Mononuclear cell (primary cell): Measurements from ENCODE around the gene ANKRD60. TPM values are rescaled to one million over a fixed set of nuclear protein-coding genes. Genes with fewer than 3 reads are reported as not detected.

ENCODE experiments used
- H3K27me3 ChIP-seq: 2 replicates; pipeline ENCODE4 v1.6.0; 2011; ENCODE audit warnings: low read length, control low read depth; ENCODE audit not compliant: insufficient read depth
- H3K4me1 ChIP-seq: 2 replicates; pipeline ENCODE4 v1.5.1; 2011; ENCODE audit warnings: mild to moderate bottlenecking, low read length, control low read depth; ENCODE audit not compliant: insufficient read depth
- H3K4me3 ChIP-seq: 2 replicates; pipeline ENCODE4 v1.5.1; 2011; ENCODE audit warnings: mild to moderate bottlenecking, low read length, moderate library complexity
- H3K9me3 ChIP-seq: 2 replicates; pipeline ENCODE4 v1.5.1; 2011; ENCODE audit warnings: low read depth, mild to moderate bottlenecking, control low read depth, low read length
- total RNA-seq: library from RNA; depleted of rRNA; stranded (reverse); fragments of >200 nt; gene quantifications from one replicate; pipeline ENCODE4 v1.2.3, GENCODE V29; 2012

ANKRD60 gene
- total RNA-seq, 1 donor: not detected

DNA sequence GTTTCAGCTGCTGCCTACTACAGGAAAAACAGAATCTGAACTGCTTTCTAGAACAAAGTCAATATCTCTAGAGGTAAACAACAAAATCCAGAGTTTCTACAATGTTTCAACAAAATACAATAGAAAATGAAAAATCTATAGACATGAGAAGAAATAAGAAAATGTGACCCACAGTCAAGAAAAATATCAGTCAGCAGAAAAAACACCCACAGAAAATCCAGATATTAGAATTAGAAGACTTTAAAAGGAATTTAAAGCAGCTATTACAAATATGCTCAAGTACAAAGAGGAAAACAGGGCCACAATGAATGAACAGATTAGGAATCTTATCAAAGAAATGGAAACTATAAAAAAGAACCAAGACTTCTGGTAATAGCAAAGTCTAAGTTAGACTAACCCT lies 26.4 kb upstream of the ANKRD60 start:
- Histone ChIP-seq H3K4me1 (peaks cover 5% of the 10 kb centered on the region), H3K27me3 (no peaks in the 10 kb centered on the region), H3K4me3 (no peak overlapping the region), H3K9me3 (no peaks in the 10 kb centered on the region)

DNA sequence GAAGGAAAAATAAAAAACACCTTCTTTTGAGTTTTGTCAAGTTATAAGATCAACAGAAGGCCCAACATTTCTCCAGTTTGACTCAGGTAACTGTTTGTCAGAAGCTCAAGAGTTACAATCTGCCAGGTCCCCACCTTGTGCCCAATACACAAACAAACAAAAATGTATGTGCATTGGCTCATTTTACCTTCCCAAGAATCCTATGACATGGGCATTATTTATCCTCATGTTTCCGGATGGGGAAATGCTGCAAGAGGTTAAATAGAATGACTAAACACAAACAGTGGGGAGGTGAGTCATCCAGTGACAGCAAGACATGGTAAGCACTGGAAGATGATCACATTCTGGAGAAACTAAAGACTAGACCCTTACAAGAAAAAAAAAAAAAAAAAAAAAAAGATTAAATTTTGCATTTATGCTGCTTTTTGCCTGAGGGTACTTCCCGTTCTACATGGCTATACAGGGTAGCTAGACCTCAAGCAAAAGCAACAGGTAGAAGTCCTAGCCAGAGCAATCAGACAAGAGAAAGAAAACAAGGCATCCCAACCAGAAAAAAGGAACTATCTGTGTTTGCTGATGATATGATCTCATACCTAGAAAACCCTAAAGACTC lies 23.6 kb upstream of the ANKRD60 start:
- Histone ChIP-seq H3K4me1 (peaks cover 5% of the 10 kb centered on the region), H3K9me3 (no peaks in the 10 kb centered on the region), H3K4me3 (no peak overlapping the region), H3K27me3 (no peaks in the 10 kb centered on the region)

DNA sequence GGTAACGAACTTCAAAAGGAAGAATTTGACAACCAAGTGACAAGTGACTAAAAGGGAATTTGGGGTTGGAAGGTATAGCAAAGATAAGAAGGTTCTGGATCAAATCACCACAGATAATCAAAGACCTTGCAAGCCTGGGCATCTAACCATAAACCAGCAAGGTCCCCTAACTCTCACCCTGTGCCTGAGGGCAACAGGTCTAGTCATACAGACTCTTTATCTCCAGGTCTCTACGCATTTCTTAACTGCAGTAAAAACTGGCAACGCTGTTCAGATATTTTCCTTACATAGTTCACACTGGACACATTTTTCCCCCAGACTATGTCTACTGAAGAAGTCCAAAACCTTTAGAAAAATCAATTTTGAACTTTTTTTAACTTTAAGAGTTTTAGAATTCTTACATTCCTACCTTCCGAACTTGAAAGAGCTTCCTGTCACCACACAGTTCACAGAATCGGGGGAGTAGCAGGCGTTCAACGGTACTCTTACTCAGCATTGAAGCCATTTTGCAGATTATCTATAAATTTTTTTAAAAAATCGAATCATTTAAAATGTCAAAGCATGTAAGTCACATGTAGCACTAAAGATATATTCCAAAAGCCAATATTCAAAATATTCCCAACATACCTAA lies 23.0 kb upstream of the ANKRD60 start:
- no peaks in the 10 kb centered on the region for H3K4me1 ChIP-seq
- no peaks in the 10 kb centered on the region for H3K9me3 ChIP-seq
- no peak overlapping the region for H3K4me3 ChIP-seq
- H3K27me3 ChIP-seq: no peaks in the 10 kb centered on the region

DNA sequence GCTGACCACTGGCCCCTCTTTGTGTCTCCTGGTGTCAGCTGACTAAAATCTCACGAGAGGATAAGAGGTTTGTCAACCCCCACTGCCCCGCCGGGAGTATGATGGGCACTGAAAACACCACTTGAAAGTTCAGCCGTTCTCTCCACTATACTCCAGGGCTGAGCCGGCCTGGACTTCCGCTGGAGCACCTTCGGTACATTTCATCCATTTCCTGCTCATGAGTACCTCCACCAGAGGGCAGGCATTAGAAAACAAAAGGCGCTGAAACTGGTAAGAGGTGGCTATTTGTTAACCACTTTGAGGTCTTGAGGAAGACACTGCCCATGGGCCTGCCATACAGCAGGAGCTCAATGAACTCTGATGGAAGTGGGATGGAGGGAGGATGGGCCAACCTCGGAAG lies 17.9 kb upstream of the ANKRD60 start:
- no peaks in the 10 kb centered on the region for H3K4me1 ChIP-seq
- H3K4me3 ChIP-seq: no peak overlapping the region
- H3K27me3 ChIP-seq: no peaks in the 10 kb centered on the region
- no peaks in the 10 kb centered on the region for H3K9me3 ChIP-seq

DNA sequence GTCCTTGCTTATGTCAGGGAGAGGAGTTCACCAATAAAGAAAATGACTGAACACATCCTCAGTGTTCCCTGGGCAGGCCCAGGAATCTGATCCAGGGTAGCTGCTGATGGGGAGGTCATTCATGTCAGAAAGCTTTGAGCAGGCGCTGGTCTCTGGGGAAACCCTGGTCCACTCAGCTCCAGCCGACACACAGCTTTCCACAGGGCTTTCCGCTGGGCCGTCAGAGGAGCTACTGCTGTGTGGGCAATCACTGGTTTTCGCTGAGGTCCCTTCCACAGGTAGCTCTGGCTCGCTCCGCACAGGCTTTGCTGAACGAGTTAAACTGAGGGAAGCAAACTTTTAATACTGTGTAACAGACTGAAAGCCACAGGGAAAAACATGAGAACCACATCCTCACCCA lies 17.5 kb upstream of the ANKRD60 start:
- Histone ChIP-seq H3K27me3 (no peaks in the 10 kb centered on the region), H3K9me3 (no peaks in the 10 kb centered on the region), H3K4me1 (no peaks in the 10 kb centered on the region), H3K4me3 (no peak overlapping the region)

DNA sequence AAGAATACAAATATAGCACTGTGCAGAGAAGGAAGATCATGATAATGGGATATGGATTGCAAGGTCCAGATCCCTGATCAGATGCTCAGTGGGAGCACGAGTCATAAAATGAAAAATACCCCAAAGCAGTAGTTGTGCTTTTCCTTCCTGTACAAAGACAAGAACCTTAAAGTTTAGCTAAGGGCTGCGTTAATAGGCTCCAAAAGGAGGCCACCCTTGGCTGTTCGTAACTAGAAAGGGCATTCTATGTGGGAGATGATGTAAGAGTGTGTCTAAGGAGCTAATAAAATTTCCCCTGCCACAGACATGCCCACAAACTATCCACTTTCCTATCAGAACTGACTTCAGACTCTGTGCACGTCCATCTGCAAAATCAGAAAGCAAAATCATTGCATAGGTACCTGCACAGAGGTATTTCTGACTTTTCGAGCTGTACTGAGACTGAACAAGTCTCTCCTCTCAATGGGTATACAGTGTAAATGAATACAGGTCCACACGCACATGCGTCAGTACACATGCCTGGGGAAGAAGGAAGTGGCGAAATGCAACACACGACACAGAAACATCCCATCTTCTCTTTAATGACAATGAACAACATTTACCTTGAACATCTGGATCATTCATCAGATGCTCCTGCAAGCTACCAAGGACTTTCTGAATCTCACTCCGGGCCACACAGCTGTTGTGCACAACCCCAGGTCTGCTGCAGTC lies 16.9 kb upstream of the ANKRD60 start:
- Histone ChIP-seq H3K27me3 (no peaks in the 10 kb centered on the region), H3K9me3 (no peaks in the 10 kb centered on the region), H3K4me1 (no peaks in the 10 kb centered on the region), H3K4me3 (no peak overlapping the region)

DNA sequence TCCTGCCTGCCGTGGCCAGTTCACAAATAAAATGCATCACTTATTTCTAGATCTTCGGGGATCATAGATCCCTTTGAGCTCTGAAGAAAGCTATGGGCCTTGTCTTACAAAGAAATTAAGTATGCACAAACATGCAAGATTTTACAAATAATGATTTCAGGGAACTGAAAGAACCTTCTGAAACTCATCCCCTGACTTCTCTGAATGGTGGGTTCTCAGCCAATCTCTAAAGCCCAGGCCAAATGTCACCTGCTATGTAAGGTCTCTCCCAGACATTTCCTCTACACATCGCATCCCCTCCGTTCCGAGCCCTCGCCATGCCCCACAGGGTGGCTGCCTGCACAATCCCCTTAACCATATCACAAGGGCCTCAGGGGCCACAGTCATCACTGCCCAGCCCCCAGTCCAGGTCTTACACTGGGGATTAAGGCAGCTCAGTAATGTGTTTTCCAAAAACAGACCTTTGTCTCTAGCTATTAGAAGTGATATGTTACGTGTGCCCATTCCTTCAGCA lies 16.1 kb upstream of the ANKRD60 start:
- Histone ChIP-seq H3K9me3 (no peaks in the 10 kb centered on the region), H3K27me3 (no peaks in the 10 kb centered on the region), H3K4me3 (no peak overlapping the region), H3K4me1 (no peaks in the 10 kb centered on the region)

DNA sequence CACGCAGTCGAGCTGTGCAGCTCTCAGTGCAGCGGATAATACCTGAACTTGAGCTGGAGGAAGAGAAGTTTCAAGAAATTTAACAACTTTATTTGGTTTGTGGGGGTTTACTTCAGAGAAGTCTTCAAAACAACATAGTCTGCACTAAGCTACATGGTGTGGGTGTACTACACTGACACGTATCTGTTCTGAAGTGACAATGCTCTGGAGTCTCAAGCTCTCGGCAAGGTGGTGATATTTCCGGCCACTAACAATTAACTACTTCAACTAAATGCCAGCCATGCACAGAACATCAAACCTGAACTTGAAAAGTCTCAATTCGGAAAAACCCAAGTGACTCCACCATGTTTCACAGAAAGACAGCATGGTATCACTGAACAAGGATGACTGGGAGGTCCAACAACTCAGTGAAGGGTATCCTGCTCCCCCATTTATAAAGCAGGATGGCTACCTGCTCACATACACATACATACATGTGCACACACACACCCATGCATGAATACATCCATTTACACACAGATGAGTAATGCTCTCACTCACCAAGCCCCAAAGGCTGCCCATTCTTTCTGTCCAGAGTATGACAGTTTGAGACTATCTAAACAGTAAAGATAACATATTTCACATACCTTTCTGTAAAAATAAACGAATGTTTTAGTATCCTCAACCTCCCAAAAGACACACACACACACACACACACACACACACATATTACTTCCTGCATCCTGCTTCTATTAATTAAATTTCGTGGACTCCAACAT lies 15.4 kb upstream of the ANKRD60 start:
- Histone ChIP-seq H3K27me3 (no peaks in the 10 kb centered on the region), H3K9me3 (no peaks in the 10 kb centered on the region), H3K4me1 (no peaks in the 10 kb centered on the region), H3K4me3 (no peak overlapping the region)

DNA sequence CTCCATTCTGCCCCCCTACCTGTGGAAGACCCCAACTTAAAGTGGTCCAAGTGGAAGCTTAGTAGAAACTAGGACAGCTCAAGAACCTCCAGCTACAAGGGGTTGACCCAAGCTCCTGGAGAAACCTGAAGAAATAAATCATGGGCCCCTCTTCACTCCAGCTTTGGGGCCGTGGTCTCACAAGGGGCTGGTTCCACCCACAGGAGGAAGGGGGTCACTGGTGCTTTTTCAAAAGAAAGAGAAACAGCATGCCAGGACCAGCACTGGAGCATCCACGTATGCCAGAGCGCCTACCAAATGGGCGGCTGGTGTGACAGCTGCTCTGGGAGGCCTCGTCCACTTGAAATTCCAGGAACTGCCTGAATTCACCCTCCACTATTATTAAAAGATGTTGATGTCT lies 14.4 kb upstream of the ANKRD60 start:
- Histone ChIP-seq H3K9me3 (no peaks in the 10 kb centered on the region), H3K4me1 (no peaks in the 10 kb centered on the region), H3K4me3 (no peak overlapping the region), H3K27me3 (no peaks in the 10 kb centered on the region)

DNA sequence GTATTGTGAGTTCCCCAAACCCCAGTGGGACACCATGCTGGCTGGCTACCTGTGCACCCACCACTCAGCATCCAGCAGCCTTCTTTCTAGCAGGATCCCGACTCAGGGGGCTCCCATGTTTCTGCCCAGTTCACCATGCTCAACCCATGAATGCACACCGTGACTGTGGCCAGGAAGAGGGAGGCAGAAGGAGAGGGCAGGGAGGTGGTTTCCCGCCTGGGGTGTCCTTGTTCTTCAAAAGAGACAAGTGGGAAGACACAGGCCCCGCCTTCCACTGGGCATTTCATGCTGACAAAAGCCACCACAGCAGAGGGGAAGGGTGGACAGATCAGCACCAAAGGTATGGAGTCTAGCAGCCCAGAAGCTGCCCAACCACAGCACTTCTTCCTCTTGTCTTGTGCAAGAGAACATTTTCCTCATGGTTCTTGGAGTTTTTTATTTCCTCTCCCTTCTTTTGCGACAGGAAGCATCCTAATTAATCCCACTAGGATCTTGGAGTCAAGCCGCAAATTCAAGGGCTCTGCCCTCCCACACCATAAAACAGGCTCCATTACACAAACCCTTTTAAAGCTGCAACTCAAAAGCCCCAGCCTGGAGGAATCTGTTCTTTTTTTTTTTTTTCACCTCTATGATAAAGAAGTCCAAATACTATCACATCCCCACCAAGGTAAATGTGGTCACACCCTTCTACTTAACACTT lies 13.5 kb upstream of the ANKRD60 start:
- H3K4me1 ChIP-seq: no peaks in the 10 kb centered on the region
- no peaks in the 10 kb centered on the region for H3K27me3 ChIP-seq
- no peak overlapping the region for H3K4me3 ChIP-seq

DNA sequence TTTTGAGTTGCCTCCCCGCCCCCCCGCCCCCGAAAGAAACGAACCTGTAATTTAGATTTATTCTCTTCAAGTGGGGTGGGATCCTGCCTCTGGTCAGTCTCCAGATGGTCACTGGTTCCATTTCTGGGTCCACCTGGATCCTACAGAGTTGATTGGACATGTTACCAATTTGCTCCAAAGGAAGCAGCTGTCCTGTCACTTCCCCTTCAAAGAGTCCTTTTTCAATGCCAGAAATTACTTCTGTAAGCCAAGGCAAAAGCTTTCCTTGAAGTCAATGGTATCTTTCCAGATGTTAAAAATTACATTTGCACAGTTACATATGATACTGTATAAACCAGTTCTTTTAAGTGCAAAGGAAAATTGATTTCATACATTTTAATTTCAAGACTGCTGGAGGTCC lies 12.0 kb upstream of the ANKRD60 start:
- Histone ChIP-seq H3K27me3 (no peaks in the 10 kb centered on the region), H3K4me3 (no peak overlapping the region), H3K9me3 (no peaks in the 10 kb centered on the region), H3K4me1 (no peaks in the 10 kb centered on the region)

More for the DNA sequence above, 13.5 kb upstream of the ANKRD60 start:
- H3K9me3 ChIP-seq: no peaks in the 10 kb centered on the region

DNA sequence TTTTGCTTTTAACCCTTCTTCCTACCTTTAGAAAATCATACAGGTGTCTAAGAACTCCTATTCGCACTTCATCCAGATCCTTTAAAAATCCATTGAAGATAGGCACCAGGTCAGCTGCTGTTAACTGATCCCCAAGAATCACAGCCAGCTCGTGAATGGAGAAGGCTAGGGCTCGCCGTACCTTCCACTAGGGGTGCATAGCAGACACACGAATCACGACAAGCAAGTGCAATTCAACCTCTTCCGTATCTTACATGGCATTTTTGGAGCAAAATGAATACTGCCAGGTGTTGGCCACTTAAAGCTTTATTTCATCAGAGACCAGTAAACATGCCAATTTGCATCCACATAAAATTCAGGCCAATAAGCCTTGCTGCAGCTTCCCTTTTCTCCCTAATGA lies 10.8 kb upstream of the ANKRD60 start:
- Histone ChIP-seq H3K27me3 (peaks cover 3% of the 10 kb centered on the region), H3K4me1 (no peaks in the 10 kb centered on the region), H3K9me3 (no peaks in the 10 kb centered on the region), H3K4me3 (no peak overlapping the region)

DNA sequence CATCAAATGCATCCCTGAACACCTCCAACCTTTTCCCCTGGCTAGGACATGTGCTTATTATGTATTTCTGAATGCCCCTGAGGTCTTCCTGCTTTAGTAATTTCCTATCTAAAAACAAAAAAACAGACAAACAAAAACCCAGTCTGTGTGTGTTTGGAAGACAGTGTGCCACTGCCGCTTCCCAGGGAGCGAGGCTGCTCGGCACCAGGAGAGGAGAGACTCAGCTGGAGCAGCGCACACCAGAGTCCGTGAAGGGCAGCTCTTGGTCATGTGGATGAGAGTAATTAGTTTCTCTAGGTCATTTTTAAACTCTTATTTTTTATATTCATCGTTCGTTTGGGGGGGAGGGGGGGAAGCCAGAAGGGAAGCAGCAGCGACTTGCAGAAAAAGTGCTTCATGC lies 10.0 kb upstream of the ANKRD60 start:
- H3K27me3 ChIP-seq: peaks cover 3% of the 10 kb centered on the region
- no peaks in the 10 kb centered on the region for H3K9me3 ChIP-seq
- H3K4me3 ChIP-seq: no peak overlapping the region
- H3K4me1 ChIP-seq: no peaks in the 10 kb centered on the region

DNA sequence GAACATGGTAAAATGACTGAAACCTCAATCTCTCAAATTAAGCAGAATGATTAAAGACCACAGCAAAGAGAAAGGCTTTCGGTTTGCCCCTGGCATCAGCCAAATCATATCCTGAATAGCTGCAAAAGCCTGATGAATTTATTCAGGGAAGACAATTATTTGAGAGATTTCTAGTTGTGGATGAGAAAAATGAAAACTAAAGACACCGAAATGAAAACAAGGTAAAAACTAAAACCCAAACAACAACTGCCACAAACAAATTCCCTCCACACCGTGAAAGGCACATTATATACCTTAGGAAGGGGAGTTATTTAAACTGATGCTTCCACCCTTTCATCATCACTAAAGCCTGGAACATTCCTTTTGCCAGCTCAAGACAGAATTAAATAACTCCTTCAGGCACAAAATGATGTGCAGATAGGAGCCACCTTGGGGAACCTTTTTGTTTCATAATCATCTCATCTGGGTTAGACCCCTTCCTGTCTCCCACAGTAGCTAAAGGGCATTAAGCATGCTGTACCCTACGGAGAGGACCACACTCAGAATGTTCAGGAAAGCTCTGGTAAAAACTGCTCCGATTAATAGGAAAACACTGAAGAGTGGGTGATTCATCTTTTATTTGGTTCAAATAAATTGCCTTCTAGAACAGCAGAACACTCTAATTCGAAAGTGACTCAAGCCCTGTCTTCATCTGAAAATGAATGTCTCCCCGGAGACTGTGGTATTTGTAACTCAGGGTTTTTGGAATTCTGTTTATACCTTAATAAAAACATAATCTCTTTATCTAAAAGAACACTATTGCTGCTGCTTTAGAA lies 9.1 kb upstream of the ANKRD60 start:
- Histone ChIP-seq H3K4me3 (no peak overlapping the region), H3K27me3 (peaks cover 3% of the 10 kb centered on the region), H3K4me1 (no peaks in the 10 kb centered on the region), H3K9me3 (no peaks in the 10 kb centered on the region)
